ENCODE measurements around the gene FGFRL1.

The FGFRL1 gene

DNA sequence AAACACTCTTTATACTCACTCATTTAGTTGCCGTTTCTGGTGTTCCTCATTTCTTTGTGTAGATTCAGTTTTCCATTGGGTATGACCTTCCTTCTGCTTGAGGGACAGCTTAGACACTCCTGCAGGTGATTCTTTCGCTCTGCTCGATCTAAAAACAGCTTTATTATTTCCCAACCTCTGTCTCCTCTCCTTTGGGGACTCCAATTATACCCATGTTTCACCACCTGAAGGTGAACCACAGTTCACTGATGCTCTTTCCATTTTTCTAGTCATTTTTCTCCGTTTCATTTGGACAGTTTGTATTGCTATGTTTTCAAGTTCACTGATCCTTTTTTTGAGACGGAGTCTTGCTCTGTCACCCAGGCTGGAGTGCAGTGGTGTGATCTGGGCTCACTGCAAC, 4.6 kb upstream of the FGFRL1 start:
- no peak for DNase-seq (ENCODE audit: low read depth)

DNA sequence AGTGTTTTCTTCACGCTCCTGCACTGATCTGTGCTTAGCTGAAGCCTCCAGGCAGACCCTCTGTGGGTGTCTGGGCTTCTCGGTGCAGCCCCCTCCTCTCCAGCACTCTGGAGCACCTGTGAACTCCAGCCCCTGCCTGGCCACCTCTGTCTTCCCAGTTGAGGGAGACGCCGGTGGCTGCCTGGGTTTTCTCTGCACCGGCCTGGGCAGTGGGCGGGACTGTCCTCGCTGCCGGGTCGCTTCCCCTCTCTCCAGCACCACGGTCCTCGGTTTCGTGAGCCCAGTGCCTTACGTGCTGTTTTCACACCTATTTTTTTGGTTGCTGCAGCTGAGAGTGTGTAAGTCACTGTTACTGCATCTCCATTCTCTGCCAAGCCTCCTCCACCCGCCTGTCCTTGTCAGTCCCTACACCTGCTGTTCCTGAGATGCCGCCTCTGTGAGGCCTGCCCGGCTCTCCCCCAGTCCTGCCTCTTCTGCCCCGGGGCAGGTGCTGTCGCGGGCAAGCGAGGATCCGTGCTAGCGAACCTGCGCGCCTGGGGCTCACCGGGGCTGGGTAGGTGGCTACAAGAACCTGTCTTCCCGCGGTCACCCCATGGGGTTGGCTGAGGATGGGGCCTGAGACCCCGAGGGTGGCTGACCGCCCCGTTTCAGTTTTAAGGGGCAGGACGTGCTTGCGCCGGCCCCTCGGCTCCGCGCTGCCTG, 2.4 kb upstream of the FGFRL1 start:
- no peak for DNase-seq (ENCODE audit: low read depth)

DNA sequence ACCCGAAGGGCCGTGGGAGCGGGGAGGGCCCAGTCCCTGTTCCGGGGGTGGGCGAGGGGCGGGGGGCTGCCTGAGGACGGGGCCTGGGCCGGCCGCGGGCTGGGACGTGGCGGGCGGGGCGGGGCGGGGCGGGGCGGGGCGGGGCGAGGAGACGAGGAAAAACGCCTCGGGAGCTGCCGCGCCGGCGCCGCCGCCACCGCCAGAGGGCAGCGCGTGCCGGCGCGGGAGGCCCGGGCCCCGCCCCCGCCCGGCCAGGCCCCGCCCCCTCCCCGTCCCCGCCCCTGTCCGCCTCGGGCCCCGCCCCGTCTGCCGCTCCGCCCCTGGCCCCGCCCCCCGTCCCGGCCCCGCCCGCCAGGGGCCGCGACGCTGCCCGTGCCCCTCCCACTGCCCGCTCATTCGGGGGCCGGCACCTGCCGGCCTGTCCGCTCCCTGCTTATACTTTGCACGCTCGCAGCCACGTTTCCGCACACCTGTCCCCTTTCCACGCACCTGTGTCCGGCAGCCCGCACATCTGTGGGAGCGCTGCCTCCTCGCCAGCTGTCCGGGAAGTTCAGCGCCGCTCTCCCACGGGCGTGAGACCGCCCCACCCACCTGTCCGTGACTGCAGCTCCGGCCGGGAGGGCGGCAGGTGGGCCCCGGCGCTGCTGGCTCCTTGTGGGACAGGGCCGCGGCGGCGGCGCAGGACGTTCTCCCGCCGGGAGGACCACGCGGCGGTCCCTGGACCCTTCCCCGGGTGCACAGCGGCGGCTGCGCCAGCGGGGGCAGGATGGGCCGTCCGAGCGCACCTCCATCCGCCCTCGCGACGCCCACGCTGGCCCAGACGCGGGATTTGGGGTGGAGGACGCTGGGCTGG, 1.7 kb upstream of the FGFRL1 start:
- no peak for DNase-seq (ENCODE audit: low read depth)

DNA sequence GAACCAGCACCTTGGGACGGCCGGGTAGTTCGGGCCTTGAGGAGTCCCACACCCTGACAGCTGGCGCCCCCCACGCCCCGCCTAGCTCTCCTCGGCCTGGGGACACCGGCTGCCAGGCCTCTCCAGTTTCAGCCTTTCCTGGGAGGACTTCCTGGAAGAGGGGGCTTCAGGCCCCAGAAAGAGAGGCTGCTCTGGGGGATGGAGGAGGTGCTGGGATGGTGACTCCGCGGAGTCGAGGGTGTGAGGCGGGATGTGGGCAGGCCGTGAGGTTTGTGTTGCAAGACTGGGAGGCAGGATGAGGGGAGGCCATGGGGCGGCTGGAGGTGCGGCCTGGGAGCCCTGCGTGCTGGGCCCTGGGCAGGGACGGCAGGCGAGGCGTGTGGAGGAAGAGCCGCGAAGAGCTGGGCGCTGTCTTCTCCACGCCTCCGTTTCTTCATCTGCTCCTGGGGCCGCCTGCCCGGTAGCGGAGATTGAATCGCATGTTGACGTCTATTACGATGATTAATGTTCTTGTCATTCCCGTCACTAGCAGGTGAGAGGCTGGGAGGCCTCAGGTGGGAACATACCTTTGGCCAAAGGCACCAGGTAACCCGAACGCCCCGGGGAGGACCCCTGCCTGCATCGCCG, 918 bp upstream of the FGFRL1 start:
- peak; percentile 23 for DNase-seq (ENCODE audit: low read depth)

DNA sequence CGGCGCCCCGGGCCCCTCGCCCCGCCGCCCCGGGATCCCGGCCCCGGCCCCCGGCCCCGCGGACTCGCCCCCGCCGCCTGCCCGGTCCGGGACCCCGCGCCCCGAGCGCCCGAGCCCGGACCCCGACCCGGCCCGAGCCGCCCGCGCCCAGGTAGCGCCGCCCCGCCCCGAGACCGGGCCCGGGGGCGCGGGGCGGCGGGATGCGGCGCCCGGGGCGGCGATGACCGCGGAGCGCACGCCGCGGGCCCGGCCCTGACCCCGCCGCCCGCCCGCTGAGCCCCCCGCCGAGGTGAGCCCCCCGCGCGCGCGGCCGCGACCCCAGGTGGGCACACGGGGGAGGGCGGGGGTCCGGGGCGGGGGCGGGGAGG, 224 bp downstream of the FGFRL1 start:
- DNase-seq (ENCODE audit: low read depth), result no peak

DNA sequence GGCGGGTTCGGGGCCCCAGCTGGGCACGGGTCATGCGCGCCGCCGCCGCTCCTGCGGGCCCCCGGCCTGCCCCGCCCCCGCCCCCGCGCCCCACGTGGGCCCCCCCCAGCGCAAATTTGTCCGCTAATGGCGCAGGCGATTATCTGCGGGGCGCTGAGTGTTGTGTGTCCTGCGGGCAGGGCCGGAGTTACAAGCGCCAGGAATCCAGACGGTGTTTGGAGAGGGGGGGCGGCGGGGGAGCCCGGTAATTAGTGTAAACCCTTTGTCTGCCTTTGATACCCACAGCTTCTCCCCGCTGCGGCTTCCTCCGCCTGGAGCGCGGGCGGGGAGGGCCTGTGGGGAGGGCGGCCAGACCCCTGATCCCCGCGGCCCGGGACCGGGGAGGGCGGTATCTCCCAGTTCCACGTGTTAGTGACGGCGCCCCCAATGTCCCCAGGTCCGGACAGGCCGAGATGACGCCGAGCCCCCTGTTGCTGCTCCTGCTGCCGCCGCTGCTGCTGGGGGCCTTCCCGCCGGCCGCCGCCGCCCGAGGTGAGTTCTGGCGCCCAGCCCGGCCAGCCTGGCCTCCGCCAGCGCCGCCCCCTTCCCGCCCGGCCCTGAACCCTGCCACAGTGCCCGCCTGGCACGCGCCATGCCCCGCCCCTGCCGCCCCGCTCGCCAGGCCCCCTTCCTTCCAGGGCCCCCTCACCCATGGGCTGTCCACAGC, 761 bp downstream of the FGFRL1 start:
- no peak for DNase-seq (ENCODE audit: low read depth)

DNA sequence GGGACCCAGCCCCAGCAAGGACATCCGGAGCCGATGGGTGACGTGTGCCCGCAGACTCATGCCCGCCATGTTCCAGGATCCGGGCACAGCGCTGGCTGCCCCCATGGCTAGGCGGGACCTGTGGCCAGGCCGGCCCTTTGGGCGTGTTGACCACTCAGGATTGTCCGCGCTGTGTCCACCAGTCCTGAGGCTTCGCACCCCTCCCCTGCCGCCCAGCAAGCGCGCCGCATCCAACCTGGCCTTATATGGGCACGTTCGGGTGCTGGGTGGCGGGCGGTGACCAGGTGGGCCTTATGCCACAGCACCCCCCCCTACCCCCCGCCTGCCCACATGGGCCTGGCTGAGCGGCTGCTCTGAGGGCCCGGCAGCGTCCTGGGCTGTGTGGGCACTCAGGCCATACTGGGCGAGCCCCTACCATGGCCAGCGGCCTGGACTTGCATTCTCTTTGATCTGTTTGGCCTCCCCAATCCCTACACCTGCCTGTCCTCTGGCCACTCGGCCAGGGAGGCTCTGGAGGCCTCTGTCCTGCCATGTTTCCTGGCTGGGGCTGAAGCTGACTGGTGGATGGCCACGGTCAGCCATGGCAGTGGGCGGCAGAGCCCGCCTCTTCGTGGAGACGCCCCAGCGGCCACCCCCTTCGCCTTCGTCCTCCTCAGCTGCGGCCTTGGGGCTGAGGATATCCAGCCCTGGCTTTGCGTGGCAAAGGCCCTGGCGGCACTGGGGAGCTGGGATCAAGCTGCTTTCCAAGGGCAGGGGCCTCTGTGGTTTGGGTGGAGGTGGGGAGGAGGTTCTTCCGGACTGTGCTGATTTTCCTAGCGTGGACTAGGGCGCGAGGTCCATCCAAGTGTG, 2.0 kb downstream of the FGFRL1 start:
- no peak for DNase-seq (ENCODE audit: low read depth)

DNA sequence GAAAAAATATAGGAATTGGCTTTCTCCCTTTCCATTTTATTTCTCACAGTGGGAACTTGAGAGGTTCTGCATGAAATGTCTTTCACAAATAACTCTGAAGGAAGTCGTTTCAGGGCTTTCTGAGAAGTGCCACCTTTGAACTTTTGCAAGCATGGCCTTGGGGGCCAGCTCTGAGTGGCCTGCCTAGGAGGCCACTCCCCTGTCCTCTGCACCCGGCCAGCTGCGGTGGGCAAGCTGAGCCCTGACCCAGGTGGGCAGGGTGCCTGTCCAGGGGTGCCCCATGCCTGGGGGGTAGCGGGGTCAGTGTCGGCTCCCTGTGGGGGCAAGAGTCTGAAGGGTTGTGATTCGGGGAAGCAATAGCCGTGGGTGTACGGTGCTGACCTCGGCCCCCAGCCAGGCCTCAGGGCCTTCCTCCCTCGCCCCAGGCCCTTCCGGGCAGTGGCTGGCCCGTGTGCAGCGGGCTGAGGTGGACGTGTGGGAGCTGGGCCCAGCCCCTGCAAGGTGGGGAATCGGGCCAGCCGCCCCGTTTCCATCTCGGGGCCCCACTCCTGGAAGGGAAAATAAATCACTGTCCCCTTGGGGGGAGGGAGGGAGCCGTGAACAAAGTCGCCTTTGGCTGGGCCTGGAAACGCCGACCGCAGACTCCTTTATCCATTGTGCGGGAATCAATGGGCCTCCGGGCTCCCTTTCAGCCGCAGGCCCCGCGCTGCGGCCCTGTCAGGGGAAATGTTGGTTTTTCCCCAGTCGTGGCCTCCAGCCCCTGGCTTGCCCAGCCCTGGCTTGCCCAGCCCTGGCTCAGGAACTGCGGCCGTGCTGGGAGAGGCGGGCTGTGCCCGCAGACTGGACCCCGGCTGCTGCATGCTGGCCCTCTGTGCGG, 3.1 kb downstream of the FGFRL1 start:
- no peak for DNase-seq (ENCODE audit: low read depth)

DNA sequence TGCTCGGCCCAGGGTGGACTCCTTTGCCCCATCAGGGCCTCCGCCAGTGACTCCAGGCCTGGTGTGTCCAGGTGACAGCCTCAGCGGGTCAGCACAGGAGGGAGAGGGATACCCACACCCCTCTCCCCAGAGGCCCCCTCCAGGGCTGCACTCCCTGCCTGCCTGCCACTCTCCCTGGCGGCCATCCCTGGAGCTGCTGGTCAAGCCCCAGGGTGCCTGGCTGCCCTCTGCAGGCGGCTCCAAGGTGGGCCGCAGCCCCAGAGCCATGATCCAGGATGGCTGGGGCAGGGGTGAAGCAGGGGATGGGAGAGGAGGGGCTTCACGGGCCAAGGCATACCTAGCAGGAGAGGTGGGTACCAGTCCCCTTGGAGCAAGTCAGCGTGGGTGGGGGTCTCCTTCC, 3.8 kb downstream of the FGFRL1 start:
- DNase-seq (ENCODE audit: low read depth), result no peak

DNA sequence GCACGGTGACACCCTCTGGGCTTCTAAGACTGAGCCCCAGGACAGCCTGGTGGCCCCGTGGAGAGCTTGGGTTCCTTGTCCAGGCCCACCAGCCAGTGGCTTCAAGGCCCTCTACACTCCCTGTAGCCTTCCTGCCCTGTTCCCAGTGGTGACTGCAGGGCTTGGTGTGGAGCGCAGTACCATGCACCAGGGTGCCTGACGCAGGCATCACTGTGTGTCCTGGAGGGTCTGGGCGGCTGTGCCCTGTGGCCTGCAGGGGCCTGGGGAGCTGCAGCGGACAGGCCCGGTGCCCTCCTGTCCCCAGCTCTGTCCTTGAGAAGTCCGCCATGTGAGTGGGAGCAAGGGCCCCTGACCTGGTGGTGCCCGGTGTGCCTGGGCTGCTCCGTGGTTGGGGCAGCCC, 4.3 kb downstream of the FGFRL1 start:
- DNase-seq (ENCODE audit: low read depth), result no peak

DNA sequence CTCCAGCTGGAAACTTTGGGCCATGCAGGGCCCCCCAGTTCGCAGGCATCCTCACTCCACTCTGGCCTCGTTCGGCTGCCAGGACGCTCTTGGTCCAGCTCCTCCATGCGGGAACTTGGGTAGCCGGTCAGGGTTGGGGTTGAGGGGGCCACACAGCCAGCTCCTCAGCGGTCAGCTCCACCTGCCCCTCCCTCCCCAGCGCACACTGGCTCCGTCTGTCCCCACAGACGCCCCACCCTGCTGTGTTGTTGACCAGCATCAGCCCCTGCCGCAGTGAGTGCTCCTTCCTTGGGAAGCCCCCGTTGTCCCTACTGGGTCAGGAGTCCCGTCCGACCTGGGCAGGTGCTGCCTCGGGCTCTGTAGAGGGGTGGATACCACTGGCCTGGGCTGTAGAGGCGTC, 5.8 kb downstream of the FGFRL1 start:
- no peak for DNase-seq (ENCODE audit: low read depth)

DNA sequence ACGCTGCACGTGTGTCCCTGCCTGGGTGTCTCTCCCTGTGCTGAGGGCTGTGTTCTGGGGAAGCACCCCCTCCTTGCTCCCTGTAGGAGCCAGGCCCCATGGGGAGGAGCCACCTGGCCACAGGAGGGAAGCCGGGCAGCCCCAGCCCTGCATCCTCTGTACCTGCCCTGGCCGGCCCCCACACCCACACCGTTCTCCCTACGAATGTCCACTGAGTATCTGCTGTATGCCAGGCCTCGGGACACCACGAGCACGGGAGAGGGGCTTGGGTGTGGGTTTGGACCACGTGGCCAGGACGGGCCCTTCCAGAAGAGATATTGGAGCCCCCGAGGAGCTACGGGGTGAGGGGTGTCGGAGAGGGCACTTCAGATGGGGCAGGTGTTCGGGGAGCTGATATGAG, 6.3 kb downstream of the FGFRL1 start:
- DNase-seq (ENCODE audit: low read depth), result no peak

DNA sequence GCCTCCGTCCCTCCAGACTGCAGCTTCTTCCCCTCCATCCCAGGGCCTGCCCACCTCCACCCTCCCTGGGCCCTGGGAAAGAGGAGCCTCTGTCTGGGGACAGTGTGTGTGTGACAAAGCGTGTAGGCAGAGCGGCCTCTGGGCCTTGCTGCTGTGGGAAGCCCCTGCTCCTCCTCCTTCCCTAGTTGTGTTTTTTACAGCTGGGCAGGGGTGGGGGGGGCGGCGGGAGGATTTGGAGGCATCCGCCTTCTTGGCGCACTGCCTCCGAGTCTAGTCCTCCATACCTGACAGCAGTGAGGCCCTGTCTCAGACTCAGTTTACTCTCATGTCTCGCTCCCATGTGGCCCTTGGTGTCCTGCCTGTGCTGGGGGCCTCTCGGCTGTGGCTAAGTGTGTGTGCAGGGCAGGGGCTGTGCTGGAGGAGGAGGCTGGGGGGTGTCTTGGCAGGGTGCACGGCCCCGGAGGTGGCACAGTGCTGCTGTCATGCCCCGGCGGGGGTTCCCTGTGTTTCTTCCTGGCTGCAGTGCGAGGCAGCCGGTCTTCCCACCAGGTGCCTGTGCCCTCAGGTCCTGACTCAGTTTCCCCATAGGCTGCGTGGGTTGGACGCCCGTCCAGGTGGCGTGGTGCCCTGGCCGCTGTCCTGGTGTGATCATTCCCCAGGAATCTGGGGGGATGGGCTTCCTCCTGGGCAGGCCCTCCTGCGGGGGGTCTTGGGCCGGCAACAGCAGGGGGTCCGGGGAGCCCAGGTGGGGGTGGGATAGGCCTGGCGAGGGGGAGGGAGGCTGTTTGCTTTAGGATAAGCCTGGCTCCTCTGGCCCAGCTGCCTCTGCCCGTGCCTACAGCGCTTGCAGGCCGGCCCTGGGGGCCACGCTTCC, 7.0 kb downstream of the FGFRL1 start:
- no peak for DNase-seq (ENCODE audit: low read depth)

DNA sequence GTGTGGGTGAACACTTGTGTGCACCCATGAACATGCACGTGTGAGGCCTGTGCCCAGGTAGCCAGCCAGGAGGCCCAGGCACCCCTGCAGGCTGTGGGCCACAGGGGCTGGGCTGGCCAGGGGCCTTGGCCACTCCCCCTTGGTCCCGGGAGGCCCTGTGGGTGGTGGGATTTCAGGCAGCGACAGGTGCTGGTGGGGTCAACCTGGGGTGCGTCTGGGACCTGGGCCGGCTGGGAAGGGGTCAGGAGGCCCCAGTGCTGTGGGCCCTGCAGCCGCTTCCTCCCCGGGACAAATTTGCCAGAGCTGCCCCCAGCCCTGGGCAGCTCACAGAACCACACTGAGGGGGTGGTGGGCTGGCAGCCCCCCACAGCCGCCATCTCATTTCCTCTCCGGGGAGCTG, 7.9 kb downstream of the FGFRL1 start:
- DNase-seq (ENCODE audit: low read depth), result no peak

DNA sequence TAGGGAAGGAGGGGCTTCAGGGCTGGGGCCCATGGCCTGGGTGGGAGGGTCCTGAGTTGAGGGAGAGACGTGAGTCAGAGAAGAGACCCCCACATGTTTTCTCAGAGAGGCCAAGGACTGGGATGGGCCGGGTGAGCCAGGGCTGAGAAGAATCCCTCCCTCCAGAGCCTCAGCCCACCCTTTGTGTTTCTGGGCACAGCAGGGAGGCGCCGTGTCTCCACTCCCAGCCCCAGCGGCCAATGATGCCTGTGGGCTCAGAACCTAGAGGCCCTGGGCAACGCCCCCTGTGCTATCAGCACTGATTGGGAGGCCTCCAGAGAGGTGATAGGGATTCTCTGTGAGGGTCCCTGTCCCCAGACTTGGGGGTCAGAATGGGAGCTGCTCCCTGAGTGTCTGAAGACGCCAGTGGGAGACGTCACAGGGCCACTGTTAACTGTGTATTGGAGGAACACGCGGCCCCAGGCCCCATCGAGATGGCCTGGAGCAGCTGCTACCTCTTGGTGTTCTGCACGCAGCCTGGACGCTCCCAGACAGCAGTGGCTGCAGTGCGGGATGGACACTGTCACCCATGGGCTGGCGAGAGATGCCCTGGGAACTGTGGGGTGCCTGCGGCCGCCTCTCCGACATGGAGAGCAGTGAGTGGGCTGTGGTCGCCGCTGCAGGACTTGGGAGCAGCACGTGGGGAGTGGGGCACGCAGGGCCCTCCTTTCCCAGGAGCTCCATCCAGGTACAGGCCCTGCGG, 8.5 kb downstream of the FGFRL1 start:
- DNase-seq (ENCODE audit: low read depth), result no peak

DNA sequence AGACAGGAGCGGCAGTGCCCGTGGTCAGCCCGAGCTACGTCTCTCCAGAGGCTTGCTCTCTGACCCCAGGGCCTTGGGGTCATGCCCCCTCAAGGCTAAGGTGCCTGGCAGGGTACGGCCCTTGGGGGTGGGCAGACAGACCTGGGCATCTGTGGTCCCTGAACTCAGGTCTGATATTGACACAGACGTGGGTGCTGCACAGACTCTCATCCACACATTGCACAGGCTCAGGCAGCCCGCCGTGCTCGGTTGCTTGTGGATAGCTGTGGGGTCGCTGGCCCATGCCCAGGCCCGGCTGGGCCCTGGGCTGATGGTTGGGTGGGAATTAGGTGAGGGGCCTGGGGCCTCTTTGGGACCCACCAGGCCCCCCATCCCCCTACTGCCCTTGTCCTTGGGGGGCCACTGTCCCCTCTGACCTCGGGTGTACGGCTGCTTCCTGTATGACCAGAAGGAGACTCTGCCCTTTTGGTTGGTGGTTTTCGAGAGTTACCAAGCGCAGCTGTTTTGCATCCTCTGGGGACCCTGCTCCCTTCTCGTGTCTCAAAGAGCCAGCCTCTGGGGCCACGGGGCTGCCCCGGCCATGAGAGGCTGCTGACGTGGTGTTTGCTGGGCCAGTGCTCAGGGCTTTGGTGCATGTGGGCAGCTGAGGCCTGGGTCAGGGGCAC, 10.1 kb downstream of the FGFRL1 start:
- no peak for DNase-seq (ENCODE audit: low read depth)

DNA sequence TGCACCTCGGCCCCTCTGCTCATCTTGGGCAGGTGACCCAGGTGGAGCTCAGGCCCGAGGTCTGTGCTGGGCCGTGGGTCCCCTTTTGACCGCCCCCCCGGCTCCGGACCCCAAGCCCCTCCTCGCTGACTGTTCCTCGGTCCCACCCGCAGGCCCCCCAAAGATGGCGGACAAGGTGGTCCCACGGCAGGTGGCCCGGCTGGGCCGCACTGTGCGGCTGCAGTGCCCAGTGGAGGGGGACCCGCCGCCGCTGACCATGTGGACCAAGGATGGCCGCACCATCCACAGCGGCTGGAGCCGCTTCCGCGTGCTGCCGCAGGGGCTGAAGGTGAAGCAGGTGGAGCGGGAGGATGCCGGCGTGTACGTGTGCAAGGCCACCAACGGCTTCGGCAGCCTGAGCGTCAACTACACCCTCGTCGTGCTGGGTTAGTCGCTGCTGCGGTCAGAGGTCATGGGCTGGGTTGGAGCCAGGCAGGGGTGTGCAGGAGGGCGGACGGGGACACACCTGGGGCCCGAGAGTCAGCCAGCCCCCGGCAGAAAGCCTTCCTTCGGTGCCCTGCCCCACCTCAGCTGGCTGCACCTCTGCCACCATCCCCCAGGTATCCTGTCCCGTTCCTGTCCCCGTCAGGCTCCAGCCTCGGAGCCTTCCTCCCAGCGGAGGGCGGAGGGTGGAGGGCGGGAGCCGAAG, 10.8 kb downstream of the FGFRL1 start:
- DNase-seq (ENCODE audit: low read depth), result no peak

DNA sequence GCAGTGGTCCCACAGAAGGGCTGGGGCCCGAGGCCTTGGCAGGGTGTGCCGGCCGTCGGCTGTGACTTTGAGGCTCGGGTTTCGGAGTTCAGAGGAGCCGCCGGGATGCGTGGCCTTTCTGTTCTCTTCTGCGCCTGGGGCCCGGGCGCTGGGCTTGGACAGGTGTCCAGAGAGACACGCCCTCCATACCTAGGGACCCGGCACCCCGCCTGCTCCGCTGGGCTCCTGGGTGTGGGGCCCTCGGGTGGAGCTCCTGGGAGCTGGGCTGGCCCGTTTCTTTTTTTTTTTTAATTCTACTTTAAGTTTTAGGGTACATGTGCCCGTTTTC, 11.3 kb downstream of the FGFRL1 start:
- no peak for DNase-seq (ENCODE audit: low read depth)

Data from non-pigmented ciliary epithelial cell (primary cell).